Tongue (tissue), 2 donors: Measurements from ENCODE around the gene IER3IP1. TPM values are rescaled to one million over a fixed set of nuclear protein-coding genes. Genes with fewer than 3 reads are reported as not detected.
"Not testable (repeated sequence)": the region's sequence is repeated elsewhere in the genome, so short reads cannot be mapped to it uniquely, and the experiment has no call there.

Experiments used
- DNase-seq: peaks from one replicate; pipeline ENCODE4 v3.0.0-alpha.2; 2015
- total RNA-seq: library from RNA; depleted of rRNA; stranded (reverse); fragments of >200 nt; gene quantifications from one replicate; pipeline ENCODE4 v1.2.3, GENCODE V29; 2014

Gene IER3IP1
- total RNA-seq, 1 donor from 2014 or later, result 16.9 TPM

GRCh38 chr18:47158404-47158803, 17.8 kb downstream of the IER3IP1 start:
- DNase-seq, result not testable (repeated sequence)

- peak; percentile 11 for DNase-seq
Measured at GRCh38 chr18:47151439-47151838, 24.7 kb downstream of the IER3IP1 start.

- no peak for DNase-seq
Measured at GRCh38 chr18:47150824-47151366, 25.3 kb downstream of the IER3IP1 start.

DNA sequence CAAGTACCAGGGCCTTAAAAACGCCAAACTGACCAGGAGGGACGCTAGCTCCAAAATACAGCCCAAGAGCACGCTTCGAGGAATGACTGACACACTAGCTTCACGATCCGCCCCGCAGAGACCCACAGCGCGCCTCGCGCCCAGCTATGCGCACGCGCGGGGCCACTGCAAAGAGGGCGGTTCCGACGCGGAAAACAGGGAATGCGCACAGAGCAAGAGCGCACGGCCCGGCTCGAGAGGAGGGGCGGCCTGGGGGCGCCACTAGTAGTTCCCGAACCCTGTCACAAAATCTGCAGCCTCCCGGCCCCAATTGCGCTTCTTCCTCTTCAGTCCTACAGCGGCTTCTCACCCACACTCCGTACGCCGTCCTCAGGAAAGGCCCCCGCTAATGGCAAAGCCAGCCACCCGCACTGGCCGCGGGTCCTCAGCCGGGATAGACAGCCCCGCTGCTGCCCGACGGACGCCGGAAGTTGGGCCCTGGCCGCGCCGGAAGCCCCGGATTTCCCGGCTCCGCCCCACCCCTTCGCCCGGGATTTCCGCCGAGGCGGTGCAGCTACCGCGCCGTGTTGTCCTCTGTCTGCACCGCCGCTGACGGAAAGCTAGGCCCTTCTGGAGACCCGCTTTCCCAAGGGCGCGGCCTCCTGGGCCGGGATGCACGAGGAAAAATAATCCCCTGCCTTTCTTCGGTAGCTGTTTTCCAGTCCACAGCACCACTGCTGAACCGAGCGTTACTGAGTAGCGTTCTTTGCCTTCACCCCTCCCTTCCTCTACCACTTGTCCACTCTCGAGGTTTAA, 25.9 kb downstream of the IER3IP1 start, which contains the start of gene HDHD2:
Gene HDHD2, minus strand, starts transcription at position 472 of the 795 bp plus-strand sequence. CDS start 14,061 bp downstream, outside the sequence.
- DNase-seq, result peak; percentile 91

- no peak for DNase-seq
Measured at GRCh38 chr18:47149457-47150028, 26.6 kb downstream of the IER3IP1 start.

- no peak for DNase-seq
Measured at GRCh38 chr18:47146206-47146605, 30.0 kb downstream of the IER3IP1 start.

DNA sequence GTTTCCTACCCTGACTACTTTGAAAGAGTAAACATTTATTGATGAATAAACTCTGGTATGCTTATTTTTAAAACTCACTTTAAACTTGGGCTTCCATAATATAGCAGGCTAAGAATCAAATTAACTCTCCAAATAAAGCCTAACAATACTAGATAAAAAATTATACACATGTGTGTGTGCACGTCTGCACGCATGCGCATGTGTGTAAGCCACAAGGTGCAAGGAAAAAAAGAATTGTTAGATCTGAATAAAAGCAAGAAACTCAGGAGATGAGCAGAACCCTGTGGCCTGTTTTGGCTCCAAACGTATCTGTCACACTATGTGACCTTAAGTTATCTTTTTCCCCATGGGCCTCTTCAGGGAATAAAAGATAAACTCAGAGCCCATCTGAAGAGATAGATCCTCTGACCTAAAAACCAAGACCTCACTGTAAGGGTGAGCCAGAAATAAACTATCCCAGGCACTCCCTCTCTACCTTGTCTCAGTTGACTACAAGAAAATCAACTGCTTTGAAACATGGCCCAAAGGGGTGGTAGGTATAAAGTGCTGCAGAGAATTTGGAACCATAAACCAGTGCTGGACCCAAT, 32.2 kb downstream of the IER3IP1 start:
- DNase-seq, result no peak

GRCh38 chr18:47143153-47143552, 33.0 kb downstream of the IER3IP1 start:
- DNase-seq, result no peak

DNA sequence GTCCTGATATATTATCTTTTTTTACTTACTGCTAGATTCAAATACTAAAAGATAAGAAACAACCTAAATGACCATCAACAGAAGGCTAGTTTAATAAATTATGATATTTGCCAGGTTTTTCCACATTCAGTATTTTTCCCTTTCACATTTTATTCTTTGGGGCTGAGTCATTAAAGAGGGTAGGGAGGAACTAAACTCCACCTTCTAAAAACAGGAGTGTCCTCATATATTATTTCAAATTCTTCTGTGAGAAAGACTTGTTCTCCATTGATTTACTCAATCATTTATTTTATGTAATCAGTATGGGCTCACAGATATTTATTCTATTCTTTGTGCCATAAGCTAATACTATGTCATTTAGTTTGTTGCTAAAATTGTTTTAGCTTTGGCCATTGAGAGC, 34.9 kb downstream of the IER3IP1 start:
- no peak for DNase-seq

- DNase-seq, result no peak
Measured at GRCh38 chr18:47121146-47121545, 55.0 kb downstream of the IER3IP1 start.

GRCh38 chr18:47120428-47120827, 55.7 kb downstream of the IER3IP1 start:
- no peak for DNase-seq

- no peak for DNase-seq
Measured at GRCh38 chr18:47118981-47119380, 57.2 kb downstream of the IER3IP1 start.

DNA sequence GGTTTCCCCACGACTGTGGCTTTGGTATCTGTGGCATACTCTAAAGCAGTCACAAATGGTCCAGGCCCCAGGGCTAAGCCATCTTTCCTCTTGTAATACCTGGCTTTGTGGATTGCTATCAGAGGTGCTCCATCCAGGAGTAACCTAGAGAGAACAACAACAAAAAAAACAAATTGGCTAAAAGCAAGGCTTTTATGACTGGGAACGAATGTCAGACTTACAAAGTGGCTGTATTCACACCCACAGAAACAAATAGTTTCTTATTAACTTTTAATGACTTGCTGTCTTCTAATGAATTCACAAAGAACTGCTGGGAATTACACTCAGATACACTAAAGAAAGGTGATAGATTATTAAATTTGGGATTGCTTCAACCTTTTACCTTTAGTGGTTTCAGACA, 61.0 kb downstream of the IER3IP1 start:
- DNase-seq, result no peak

DNA sequence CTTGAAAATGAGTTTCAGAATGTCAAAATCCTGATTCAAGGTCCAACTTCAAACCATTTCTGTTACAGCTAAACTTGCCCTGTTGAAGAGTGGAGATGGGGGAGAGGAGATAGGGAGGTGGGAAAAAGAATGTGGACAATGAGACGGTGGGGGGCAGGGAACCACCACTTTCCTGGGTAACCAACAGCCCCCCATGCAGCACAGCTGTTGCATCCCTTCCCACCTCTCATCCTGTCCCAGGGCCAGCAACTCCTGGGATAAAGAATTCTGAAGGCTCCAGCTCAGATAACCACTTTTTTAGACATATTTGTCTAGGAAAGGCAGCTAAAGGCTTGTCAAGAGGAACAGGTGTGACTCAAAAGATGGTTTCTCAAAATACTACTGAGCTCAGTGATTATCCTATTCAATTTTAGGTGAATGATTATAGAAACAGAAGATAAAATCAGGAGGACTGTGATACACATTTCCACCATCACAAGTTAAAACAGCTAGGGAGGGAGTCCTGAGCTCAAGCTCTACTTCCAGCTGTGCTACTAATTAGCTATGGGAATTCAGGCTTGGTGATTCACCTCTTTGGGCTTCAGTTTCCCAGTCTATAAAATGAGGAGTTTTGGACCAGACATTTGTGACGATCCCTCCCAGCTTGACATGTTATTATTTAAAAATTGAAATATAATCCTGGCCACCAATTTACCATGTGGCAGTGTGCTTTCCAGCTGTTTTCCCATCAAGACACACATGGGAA, 62.2 kb downstream of the IER3IP1 start:
- DNase-seq, result peak; percentile 10

GRCh38 chr18:47110492-47111274, 65.5 kb downstream of the IER3IP1 start:
- DNase-seq, result no peak

GRCh38 chr18:47109720-47110119, 66.4 kb downstream of the IER3IP1 start:
- DNase-seq, result no peak

- no peak for DNase-seq
Measured at GRCh38 chr18:47108998-47109405, 67.2 kb downstream of the IER3IP1 start.

GRCh38 chr18:47108373-47108772, 67.8 kb downstream of the IER3IP1 start:
- no peak for DNase-seq
